ENCODE measurements around the gene CNTNAP2.

DNA sequence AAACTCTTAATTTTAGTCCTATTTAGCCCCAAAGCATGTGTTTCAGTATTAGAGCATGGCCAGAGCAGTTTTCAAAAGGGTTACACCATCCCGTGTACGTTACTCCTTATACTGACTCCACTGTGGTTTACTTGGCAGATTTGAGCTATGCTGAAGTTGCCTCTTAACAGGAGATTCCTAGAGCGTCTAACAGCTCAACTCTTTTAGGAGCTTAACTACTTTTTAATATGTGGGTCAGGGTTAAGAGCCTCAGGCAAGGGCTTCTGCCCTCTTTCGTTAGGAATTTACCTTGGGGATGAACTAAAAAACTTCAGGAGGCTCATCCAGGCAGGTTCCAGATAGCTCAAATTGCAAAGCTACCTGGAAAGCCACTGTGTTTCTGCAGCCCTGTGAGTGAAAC lies 1799.2 kb downstream of the CNTNAP2 start:
- TF ChIP-seq POLR2A (IDR thresholded peaks at IDR 0.05; ENCODE audit: low read depth, low read length), result no peak
- TF ChIP-seq POLR2AphosphoS5 (IDR thresholded peaks at IDR 0.05; ENCODE audit: low read depth, low read length), result no peak
